HepG2 (cell line): ENCODE data around the gene GADD45B. TPM values are rescaled to one million over a fixed set of nuclear protein-coding genes. Genes with fewer than 3 reads are reported as not detected.

Experiments
- ATAC-seq: fragments of 200-7000 bp; cut with Tn5 transposase; 3 replicates; pipeline ENCODE4 v1.9.1; 2020; ENCODE audit warnings: mild to moderate bottlenecking, moderate library complexity
- BruUV-seq: library from RNA; stranded (reverse); fragments of 400-500 nt; replicated peaks from 2 replicates; lab custom pipeline; 2021; lab: Mats Ljungman, UMichigan
- CTCF ChIA-PET: fragments of 300-600 bp; formaldehyde crosslinking; extraction: SDS; loops from one replicate; lab custom pipeline; 2021; ENCODE audit warnings: low total read pairs, inconsistent platforms, low intra/inter-chr PET ratio; lab: Yijun Ruan, JAX
- POLR2A ChIA-PET: fragments of 350-600 bp; sonication (Branson Sonifier 250); formaldehyde crosslinking; loops from one replicate; lab custom pipeline; 2020; ENCODE audit warnings: antibody characterized with exemption, inconsistent platforms; lab: Yijun Ruan, JAX
- DNase-seq: peaks from one replicate; pipeline ENCODE4 v3.0.0-alpha.2; 2015; ENCODE audit warnings: low spot score
- FAIRE-seq: peaks from 3 replicates; lab custom pipeline; 2011; peaks lifted over from hg19 to GRCh38; lab: Jason Lieb, UNC
- H2AFZ ChIP-seq: one replicate; pipeline ENCODE4 v1.6.1; 2011; ENCODE audit warnings: low read length, inconsistent platforms
- H3K27ac ChIP-seq: fragments of 300-600 bp; 3 replicates; pipeline ENCODE4 v1.8.0; 2011; ENCODE audit warnings: mixed run types, mild to moderate bottlenecking, mixed read lengths, low read length, inconsistent platforms; ENCODE audit not compliant: insufficient read depth; ENCODE audit errors: extremely low read length
- H3K27me3 ChIP-seq, 2 experiments: fragments of 200-600 bp in 1 of 2; 2 replicates in 1 of 2; 3 replicates in 1 of 2; pipeline versions ENCODE4 v1.6.0 to v1.8.0; 2011; ENCODE audit warnings: low read length in 2 of 2, mild to moderate bottlenecking in 2 of 2, moderate library complexity in 2 of 2, inconsistent platforms in 1 of 2; ENCODE audit not compliant: insufficient read depth in 2 of 2, control insufficient read depth in 1 of 2
- H3K36me3 ChIP-seq, 2 experiments: fragments of 200-600 bp in 1 of 2; replicated peaks in 1 of 2; 2 replicates in 1 of 2; 3 replicates in 1 of 2; pipeline versions ENCODE4 v1.5.1 to v1.8.0; 2011; ENCODE audit warnings: low read length in 2 of 2, inconsistent platforms in 1 of 2; ENCODE audit not compliant: insufficient read depth in 2 of 2, control insufficient read depth in 1 of 2
- H3K4me1 ChIP-seq: 2 replicates; pipeline ENCODE4 v1.5.1; 2012; ENCODE audit warnings: low read length, inconsistent platforms; ENCODE audit not compliant: insufficient read depth
- H3K4me2 ChIP-seq: 2 replicates; pipeline ENCODE4 v1.6.0; 2011; ENCODE audit warnings: low read depth, low read length, inconsistent platforms
- H3K4me3 ChIP-seq, 3 experiments: fragments of 200-600 bp in 1 of 3; sonication (generic), shearing (Covaris generic) in 1 of 3; replicated peaks in 1 of 3; 2 replicates each; pipeline ENCODE4 v1.5.1; 2011 to 2016; ENCODE audit warnings: low read length in 3 of 3, inconsistent platforms in 2 of 3, low read depth in 2 of 3, mild to moderate bottlenecking in 2 of 3, control low read depth in 1 of 3, mixed read lengths in 1 of 3; ENCODE audit not compliant: insufficient read depth in 1 of 3
- H3K79me2 ChIP-seq: one replicate; pipeline ENCODE4 v1.6.1; 2011; ENCODE audit warnings: low read length, inconsistent platforms; ENCODE audit not compliant: insufficient read depth
- H3K9ac ChIP-seq: 2 replicates; pipeline ENCODE4 v1.6.0; 2011; ENCODE audit warnings: mild to moderate bottlenecking, low read depth, low read length, inconsistent platforms; ENCODE audit not compliant: insufficient read depth
- H3K9me3 ChIP-seq: 2 replicates; pipeline ENCODE4 v1.5.1; 2012; ENCODE audit warnings: mild to moderate bottlenecking, low read length
- H4K20me1 ChIP-seq: 2 replicates; pipeline ENCODE4 v1.6.0; 2011; ENCODE audit warnings: inconsistent platforms, mild to moderate bottlenecking, low read length, moderate library complexity; ENCODE audit not compliant: insufficient read depth
- ATM ChIP-seq: fragments of 450-650 bp; IDR thresholded peaks from 2 replicates; pipeline ENCODE4 v1.7.1; 2017; ENCODE audit warnings: mild to moderate bottlenecking, borderline replicate concordance
- CTCF ChIP-seq: sonication (generic); formaldehyde crosslinking; IDR thresholded peaks from 2 replicates; pipeline ENCODE4 v1.5.0; 2020; ENCODE audit warnings: mild to moderate bottlenecking, missing genetic modification reagents, moderate library complexity
- ELF1 ChIP-seq: sonication (generic); formaldehyde crosslinking; IDR thresholded peaks from 2 replicates; pipeline ENCODE4 v1.4.0; 2020; ENCODE audit warnings: missing genetic modification reagents
- MIER2 ChIP-seq: IDR thresholded peaks from 2 replicates; pipeline ENCODE4 v1.6.1; 2016; ENCODE audit warnings: missing biosample characterization, missing genetic modification reagents
- MTA1 ChIP-seq: sonication (generic); formaldehyde crosslinking; IDR thresholded peaks from 2 replicates; pipeline ENCODE4 v1.4.0; 2020; ENCODE audit warnings: missing genetic modification reagents, mild to moderate bottlenecking, borderline replicate concordance
- NKX3-1 ChIP-seq: sonication (generic); formaldehyde crosslinking; IDR thresholded peaks from 2 replicates; pipeline ENCODE4 v1.5.0; 2020; ENCODE audit warnings: missing genetic modification reagents
- NR2F1 ChIP-seq, 2 experiments: fragments of 450-650 bp in 1 of 2; formaldehyde crosslinking in 1 of 2; IDR thresholded peaks; 2 replicates each; pipeline versions ENCODE4 v1.5.0 to v1.6.1; 2016 to 2020; ENCODE audit warnings: mild to moderate bottlenecking in 1 of 2, missing compliant biosample characterization in 1 of 2, missing genetic modification reagents in 1 of 2, moderate library complexity in 1 of 2
- NRL ChIP-seq: sonication (generic); formaldehyde crosslinking; IDR thresholded peaks from 2 replicates; pipeline ENCODE4 v1.5.0; 2020; ENCODE audit warnings: missing genetic modification reagents, mild to moderate bottlenecking, moderate library complexity, borderline replicate concordance
- PLRG1 ChIP-seq: fragments of 450-650 bp; conservative IDR thresholded peaks from 2 replicates; pipeline ENCODE4 v1.6.1; 2016
- RFXANK ChIP-seq: IDR thresholded peaks from 2 replicates; pipeline ENCODE4 v1.6.1; 2016
- SSRP1 ChIP-seq: IDR thresholded peaks from 2 replicates; pipeline ENCODE4 v1.6.1; 2016; ENCODE audit warnings: control low read depth
- TMF1 ChIP-seq: sonication (generic); formaldehyde crosslinking; IDR thresholded peaks from 2 replicates; pipeline ENCODE4 v1.8.1; 2022; ENCODE audit warnings: low read depth, missing genetic modification reagents
- ZNF225 ChIP-seq: sonication (generic); formaldehyde crosslinking; IDR thresholded peaks from 2 replicates; pipeline ENCODE4 v1.4.0; 2020; ENCODE audit warnings: mild to moderate bottlenecking, missing genetic modification reagents
- WGBS: methylation state at CpG from one replicate; pipeline ENCODE4 v1.1.6; 2017; ENCODE audit warnings: low lambda C conversion rate; 5-methylcytosine and 5-hydroxymethylcytosine counted together
- in situ Hi-C: cut with HindIII; loops from 2 replicates; pipeline ENCODE4 v1.10.0; 2017; ENCODE audit warnings: low pct_unique_long_range_greater_than_20kb; ENCODE audit not compliant: extremely low pct_ligation_motif_present
- intact Hi-C: fragments of 100-400 bp; cut with micrococcal nuclease; formaldehyde crosslinking; loops from one replicate; pipeline ENCODE4 v1.10.0; 2022; ENCODE audit not compliant: unreplicated experiment
- polyA plus RNA-seq, 8 experiments: library from polyadenylated mRNA; depleted of rRNA in 3 of 8; stranded (reverse) in 7 of 8; unstranded in 1 of 8; fragments of >200 nt; fragmentation: Illumina TruSeq in 4 of 8; extraction: Trizol in 4 of 8; gene quantifications; 2 replicates each; pipeline versions ENCODE4 v1.2.1 to v1.2.3, GENCODE V29; 2011 to 2016; ENCODE audit warnings: low read depth in 4 of 8, missing spikeins in 1 of 8, mixed read lengths in 1 of 8; ENCODE audit not compliant: insufficient read depth in 1 of 8
- total RNA-seq, 5 experiments: library from RNA; depleted of rRNA; stranded (reverse); fragments of >200 nt; fragmentation: Illumina TruSeq; extraction: Trizol; gene quantifications; 2 replicates each; pipeline ENCODE4 v1.2.3, GENCODE V29; 2016; ENCODE audit warnings: low read depth in 1 of 5
- TF ChIP-seq, protein P1 (sequence below): sonication (generic); formaldehyde crosslinking; IDR thresholded peaks from 2 replicates; pipeline ENCODE4 v1.4.0; 2020; ENCODE audit warnings: missing genetic modification reagents, borderline replicate concordance

GADD45B gene
- total and polyA plus RNA-seq, 2 of the 13 experiments (the other 11 are each of a cell fraction or from before 2014, with no cell fraction given), result 4.6 to 34.1 TPM

GRCh38 chr19:2432131-2432848 lies 43.6 kb upstream of the GADD45B start:
- FAIRE-seq (no peak), DNase-seq (no peak), ATAC-seq (no peak)
- no TSS peak for BruUV-seq
- in situ Hi-C loops, result no loop called here
- TF ChIP-seq TMF1 (CRISPR knock-in tag), result no peak
- TF ChIP-seq MIER2 (CRISPR knock-in tag), result no peak
- no peak for TF ChIP-seq ELF1 (CRISPR knock-in tag)
- TF ChIP-seq ZNF225 (CRISPR knock-in tag), result no peak
- no peak for TF ChIP-seq MTA1 (CRISPR knock-in tag)
- TF ChIP-seq PLRG1, result no peak
- no peak for TF ChIP-seq NRL (CRISPR knock-in tag)
- no peak overlapping the region for H3K4me2 ChIP-seq
- H4K20me1 ChIP-seq, result no peaks in the 10 kb centered on the region
- H3K36me3 ChIP-seq, result peaks cover 15 to 47% of the 10 kb centered on the region in 2 experiments; a peak in 4 of 5 replicates
- intact Hi-C loops, result no loop called here
- H2AFZ ChIP-seq, result no peak overlapping the region
- H3K4me1 ChIP-seq, result peaks cover 11% of the 10 kb centered on the region
- 98% methylated on average over 17 of the region's 25 CpGs for WGBS
- no peaks in the 10 kb centered on the region for H3K79me2 ChIP-seq
- no peaks in the 10 kb centered on the region for H3K9me3 ChIP-seq
- no peak overlapping the region for H3K9ac ChIP-seq
- CTCF ChIA-PET, result no interaction called here
- H3K27me3 ChIP-seq, result no peaks in the 10 kb centered on the region
- H3K27ac ChIP-seq, result no peak overlapping the region
- POLR2A ChIA-PET, result no interaction called here
- no peak overlapping the region for H3K4me3 ChIP-seq

DNA sequence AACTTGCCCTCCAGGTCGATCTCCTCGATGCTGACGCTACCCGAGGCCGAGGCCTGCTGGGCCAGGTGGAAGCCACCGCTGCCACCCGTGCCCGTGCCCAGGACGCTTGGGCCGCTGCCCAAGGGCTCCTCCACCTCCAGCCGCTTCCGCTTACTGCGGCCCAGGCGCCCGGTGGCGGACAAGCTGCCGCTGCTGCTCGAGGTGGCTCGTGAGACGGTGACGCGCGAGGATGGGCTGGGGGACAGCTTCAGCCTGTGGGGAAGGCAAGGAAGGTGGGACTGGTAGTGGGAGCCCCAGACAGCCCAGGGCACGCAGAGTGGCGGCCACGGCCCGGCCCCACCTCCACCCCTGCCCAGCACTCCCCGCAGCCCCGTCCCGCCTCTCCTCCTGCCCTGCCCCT lies 42.1 kb upstream of the GADD45B start:
- Histone ChIP-seq H3K27me3 (no peaks in the 10 kb centered on the region), H2AFZ (no peak overlapping the region), H3K4me2 (no peak overlapping the region), H3K27ac (no peak overlapping the region), H3K36me3 (peaks cover 25 to 61% of the 10 kb centered on the region in 2 experiments; a peak in 4 of 5 replicates), H3K9me3 (no peaks in the 10 kb centered on the region), H3K79me2 (no peaks in the 10 kb centered on the region), H4K20me1 (no peaks in the 10 kb centered on the region), H3K4me3 (no peak overlapping the region), H3K9ac (no peak overlapping the region), H3K4me1 (peaks cover under 1% of the 10 kb centered on the region; the same call in 1 of the 2 replicates)
- over 99% methylated on average over 25 of the region's 30 CpGs for WGBS
- POLR2A ChIA-PET, result no interaction called here
- no peak for FAIRE-seq
- intact Hi-C loops (no loop called here), in situ Hi-C loops (no loop called here)
- ATAC-seq, result no peak
- no TSS peak for BruUV-seq
- DNase-seq, result no peak
- CTCF ChIA-PET, result no interaction called here
- TF ChIP-seq CTCF, result no peak
- TF ChIP-seq ATM, result no peak
- no peak for TF ChIP-seq NKX3-1 (CRISPR knock-in tag)
- TF ChIP-seq RFXANK (CRISPR knock-in tag), result no peak
- no peak for TF ChIP-seq NR2F1 (CRISPR knock-in tag; IDR thresholded peaks at IDR 0.05)
- no peak for TF ChIP-seq SSRP1 (CRISPR knock-in tag)
- TF ChIP-seq, protein P1, sequence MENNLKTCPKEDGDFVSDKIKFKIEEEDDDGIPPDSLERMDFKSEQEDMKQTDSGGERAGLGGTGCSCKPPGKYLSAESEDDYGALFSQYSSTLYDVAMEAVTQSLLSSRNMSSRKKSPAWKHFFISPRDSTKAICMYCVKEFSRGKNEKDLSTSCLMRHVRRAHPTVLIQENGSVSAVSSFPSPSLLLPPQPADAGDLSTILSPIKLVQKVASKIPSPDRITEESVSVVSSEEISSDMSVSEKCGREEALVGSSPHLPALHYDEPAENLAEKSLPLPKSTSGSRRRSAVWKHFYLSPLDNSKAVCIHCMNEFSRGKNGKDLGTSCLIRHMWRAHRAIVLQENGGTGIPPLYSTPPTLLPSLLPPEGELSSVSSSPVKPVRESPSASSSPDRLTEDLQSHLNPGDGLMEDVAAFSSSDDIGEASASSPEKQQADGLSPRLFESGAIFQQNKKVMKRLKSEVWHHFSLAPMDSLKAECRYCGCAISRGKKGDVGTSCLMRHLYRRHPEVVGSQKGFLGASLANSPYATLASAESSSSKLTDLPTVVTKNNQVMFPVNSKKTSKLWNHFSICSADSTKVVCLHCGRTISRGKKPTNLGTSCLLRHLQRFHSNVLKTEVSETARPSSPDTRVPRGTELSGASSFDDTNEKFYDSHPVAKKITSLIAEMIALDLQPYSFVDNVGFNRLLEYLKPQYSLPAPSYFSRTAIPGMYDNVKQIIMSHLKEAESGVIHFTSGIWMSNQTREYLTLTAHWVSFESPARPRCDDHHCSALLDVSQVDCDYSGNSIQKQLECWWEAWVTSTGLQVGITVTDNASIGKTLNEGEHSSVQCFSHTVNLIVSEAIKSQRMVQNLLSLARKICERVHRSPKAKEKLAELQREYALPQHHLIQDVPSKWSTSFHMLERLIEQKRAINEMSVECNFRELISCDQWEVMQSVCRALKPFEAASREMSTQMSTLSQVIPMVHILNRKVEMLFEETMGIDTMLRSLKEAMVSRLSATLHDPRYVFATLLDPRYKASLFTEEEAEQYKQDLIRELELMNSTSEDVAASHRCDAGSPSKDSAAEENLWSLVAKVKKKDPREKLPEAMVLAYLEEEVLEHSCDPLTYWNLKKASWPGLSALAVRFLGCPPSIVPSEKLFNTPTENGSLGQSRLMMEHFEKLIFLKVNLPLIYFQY (CRISPR knock-in tag), result no peak
